GM19193 (cell line): ENCODE results near the gene GALNT4.

ENCODE experiments used
- POLR2A ChIP-seq: IDR thresholded peaks from 4 replicates; pipeline ENCODE4 v1.6.1; 2011; ENCODE audit not compliant: insufficient read depth, insufficient read length; ENCODE audit errors: extremely low read depth

The GALNT4 gene

GRCh38 chr12:89542912-89543592, 18.5 kb upstream of the GALNT4 start:
- no peak for TF ChIP-seq POLR2A

- no peak for TF ChIP-seq POLR2A
Measured at GRCh38 chr12:89542236-89542635, 17.6 kb upstream of the GALNT4 start.

GRCh38 chr12:89540586-89540985, 16.0 kb upstream of the GALNT4 start:
- TF ChIP-seq POLR2A = no peak

- no peak for TF ChIP-seq POLR2A
Measured at GRCh38 chr12:89539426-89540223, 15.0 kb upstream of the GALNT4 start.

GRCh38 chr12:89538897-89539296, 14.3 kb upstream of the GALNT4 start:
- no peak for TF ChIP-seq POLR2A

GRCh38 chr12:89537389-89537788, 12.8 kb upstream of the GALNT4 start:
- no peak for TF ChIP-seq POLR2A

- no peak for TF ChIP-seq POLR2A
Measured at GRCh38 chr12:89529738-89530137, 5.1 kb upstream of the GALNT4 start.

GRCh38 chr12:89528434-89528833, 3.8 kb upstream of the GALNT4 start:
- TF ChIP-seq POLR2A = no peak

GRCh38 chr12:89525824-89526770, 1.5 kb upstream of the GALNT4 start, which contains the start of gene POC1B:
POC1B (minus strand) TSS chr12:89526047; CDS start chr12:89525895, 152 bp downstream.
- peak; percentile 30 for TF ChIP-seq POLR2A

GRCh38 chr12:89525305-89525823, 768 bp upstream of the GALNT4 start:
- no peak for TF ChIP-seq POLR2A

- no peak for TF ChIP-seq POLR2A
Measured at GRCh38 chr12:89523843-89524540, 604 bp downstream of the GALNT4 start.

- no peak for TF ChIP-seq POLR2A
Measured at GRCh38 chr12:89523393-89523792, 1.2 kb downstream of the GALNT4 start.

- no peak for TF ChIP-seq POLR2A
Measured at GRCh38 chr12:89521364-89522223, 3.0 kb downstream of the GALNT4 start.

- no peak for TF ChIP-seq POLR2A
Measured at GRCh38 chr12:89517720-89518119, 6.9 kb downstream of the GALNT4 start.

GRCh38 chr12:89516633-89517032, 8.0 kb downstream of the GALNT4 start:
- no peak for TF ChIP-seq POLR2A
